ENCODE measurements around the gene ALDOB. TPM values are rescaled to one million over a fixed set of nuclear protein-coding genes. Genes with fewer than 3 reads are reported as not detected.

ALDOB gene
- total RNA-seq, 2 donors from 2014 or later = 0.29 TPM; not detected in 1

DNA sequence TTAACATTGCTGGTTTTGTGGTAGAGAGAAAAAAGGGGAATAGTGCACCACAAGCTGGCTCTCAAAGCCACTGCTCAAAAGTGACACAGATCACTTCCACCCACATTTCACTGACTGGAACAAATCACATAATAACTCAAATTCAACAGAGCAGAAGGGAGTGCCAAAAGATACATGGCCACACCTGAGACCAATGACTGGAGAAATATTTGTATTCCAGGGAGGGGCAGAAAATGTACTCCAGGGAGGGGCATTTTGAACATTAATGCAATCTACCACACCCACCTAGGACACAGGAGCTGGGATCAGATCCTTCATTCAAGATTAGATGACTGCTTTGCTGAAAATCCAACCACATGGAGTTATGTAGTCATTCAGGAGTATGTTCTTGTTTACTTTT, 44.8 kb upstream of the ALDOB start:
- H3K4me1 Mint-ChIP-seq = peaks cover 4% of the 10 kb centered on the region
- TF ChIP-seq, protein P1, sequence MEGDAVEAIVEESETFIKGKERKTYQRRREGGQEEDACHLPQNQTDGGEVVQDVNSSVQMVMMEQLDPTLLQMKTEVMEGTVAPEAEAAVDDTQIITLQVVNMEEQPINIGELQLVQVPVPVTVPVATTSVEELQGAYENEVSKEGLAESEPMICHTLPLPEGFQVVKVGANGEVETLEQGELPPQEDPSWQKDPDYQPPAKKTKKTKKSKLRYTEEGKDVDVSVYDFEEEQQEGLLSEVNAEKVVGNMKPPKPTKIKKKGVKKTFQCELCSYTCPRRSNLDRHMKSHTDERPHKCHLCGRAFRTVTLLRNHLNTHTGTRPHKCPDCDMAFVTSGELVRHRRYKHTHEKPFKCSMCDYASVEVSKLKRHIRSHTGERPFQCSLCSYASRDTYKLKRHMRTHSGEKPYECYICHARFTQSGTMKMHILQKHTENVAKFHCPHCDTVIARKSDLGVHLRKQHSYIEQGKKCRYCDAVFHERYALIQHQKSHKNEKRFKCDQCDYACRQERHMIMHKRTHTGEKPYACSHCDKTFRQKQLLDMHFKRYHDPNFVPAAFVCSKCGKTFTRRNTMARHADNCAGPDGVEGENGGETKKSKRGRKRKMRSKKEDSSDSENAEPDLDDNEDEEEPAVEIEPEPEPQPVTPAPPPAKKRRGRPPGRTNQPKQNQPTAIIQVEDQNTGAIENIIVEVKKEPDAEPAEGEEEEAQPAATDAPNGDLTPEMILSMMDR (conservative IDR thresholded peaks at IDR 0.05) = no peak
- Histone ChIP-seq H3K9me3 (ENCODE audit: control insufficient read depth, low read length) (no peaks in the 10 kb centered on the region), H3K4me3 (ENCODE audit: low read length) (no peak overlapping the region), H3K36me3 (ENCODE audit: control insufficient read depth, insufficient read depth, low read length) (no peaks in the 10 kb centered on the region), H3K27ac (ENCODE audit: low read depth, low read length) (no peak overlapping the region), H3K9ac (ENCODE audit: extremely low read depth, low read length, poor library complexity, severe bottlenecking) (no peak overlapping the region), H3K4me1 (ENCODE audit: control insufficient read depth, insufficient read depth, low read length) (no peaks in the 10 kb centered on the region), H3K27me3 (ENCODE audit: control insufficient read depth, insufficient read depth, low read length, poor library complexity, severe bottlenecking) (peaks cover 17% of the 10 kb centered on the region)
- no peaks in the 10 kb centered on the region for H3K9me3 Mint-ChIP-seq
- no peak overlapping the region for H3K27ac Mint-ChIP-seq
- peaks cover 11% of the 10 kb centered on the region for H3K36me3 Mint-ChIP-seq (ENCODE audit: low read depth)
- no peak for DNase-seq
- H3K4me3 Mint-ChIP-seq = no peak overlapping the region
- peaks cover 13% of the 10 kb centered on the region for H3K27me3 Mint-ChIP-seq (ENCODE audit: insufficient read depth)

DNA sequence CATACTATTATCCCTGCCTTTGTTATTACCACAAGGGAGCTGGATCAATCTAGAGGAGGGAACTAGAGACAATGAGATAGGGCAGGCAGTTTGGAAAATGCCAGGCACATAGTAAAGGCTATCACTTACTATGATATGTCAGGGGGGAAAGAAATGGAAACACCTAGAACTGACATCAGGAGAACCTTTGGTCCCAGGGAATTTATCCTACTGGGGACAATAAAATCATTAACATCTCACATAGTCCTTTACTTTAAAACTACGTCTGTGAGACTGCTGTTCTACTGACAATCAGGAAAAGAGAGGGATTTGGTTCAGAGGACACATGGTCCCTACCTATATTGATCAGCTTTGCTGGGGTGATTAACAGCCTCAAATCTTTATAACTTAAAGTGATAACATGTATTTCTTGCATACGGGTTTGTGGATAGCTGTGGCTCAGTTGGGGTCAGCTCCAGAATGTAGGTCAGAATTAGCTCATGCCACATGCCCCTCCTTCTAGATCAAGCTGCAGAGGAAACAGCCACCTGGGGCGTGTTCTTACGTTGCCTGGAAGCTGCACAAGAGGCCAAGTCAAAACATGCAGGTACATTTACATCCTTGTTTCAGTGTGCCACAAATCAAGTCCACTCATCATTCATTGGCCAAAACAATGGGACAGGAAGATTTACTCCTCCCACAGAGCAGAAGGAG, 43.9 kb upstream of the ALDOB start:
- peaks cover 8% of the 10 kb centered on the region for H3K27me3 ChIP-seq (ENCODE audit: control insufficient read depth, insufficient read depth, low read length, poor library complexity, severe bottlenecking)
- no peak overlapping the region for H3K27ac ChIP-seq (ENCODE audit: low read depth, low read length)
- H3K4me3 ChIP-seq (ENCODE audit: low read length) = no peak overlapping the region
- TF ChIP-seq, protein P1 (conservative IDR thresholded peaks at IDR 0.05) = no peak
- H3K4me1 ChIP-seq (ENCODE audit: control insufficient read depth, insufficient read depth, low read length) = no peaks in the 10 kb centered on the region
- Mint-ChIP-seq H3K4me3 (no peak overlapping the region), H3K9me3 (no peaks in the 10 kb centered on the region), H3K4me1 (peaks cover 4% of the 10 kb centered on the region), H3K27me3 (ENCODE audit: insufficient read depth) (peaks cover 6% of the 10 kb centered on the region), H3K36me3 (ENCODE audit: low read depth) (peaks cover 11% of the 10 kb centered on the region), H3K27ac (no peak overlapping the region)
- 82% methylated on average over 4 of the region's 4 CpGs; no CpG with 5 or more reads in 1 of the 2 experiments for WGBS, 2 experiments (ENCODE audit: insufficient coverage in 1 of 2, insufficient read length in 1 of 2)
- no peak for DNase-seq
- no peaks in the 10 kb centered on the region for H3K9me3 ChIP-seq (ENCODE audit: control insufficient read depth, low read length)
- H3K9ac ChIP-seq (ENCODE audit: extremely low read depth, low read length, poor library complexity, severe bottlenecking) = no peak overlapping the region
- H3K36me3 ChIP-seq (ENCODE audit: control insufficient read depth, insufficient read depth, low read length) = no peaks in the 10 kb centered on the region

DNA sequence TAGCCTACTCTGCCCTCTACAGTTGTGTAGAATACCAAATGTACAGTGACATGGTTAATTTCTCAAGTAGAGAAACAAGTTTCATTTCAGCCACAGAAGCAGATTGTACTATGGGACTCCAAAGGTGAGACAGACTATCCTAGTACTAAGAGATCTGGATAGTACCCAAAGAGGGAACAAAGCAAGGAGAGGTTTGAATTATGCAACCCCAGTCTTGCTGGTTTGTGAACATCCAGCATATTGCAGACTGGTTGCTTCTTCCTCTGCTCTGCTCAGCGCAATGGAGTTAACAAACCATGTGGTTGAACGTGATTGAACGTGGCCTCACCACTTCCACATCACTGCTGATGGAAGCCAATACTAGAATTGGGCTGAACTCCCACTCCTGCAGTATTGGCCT, 43.3 kb upstream of the ALDOB start:
- Mint-ChIP-seq H3K9me3 (no peaks in the 10 kb centered on the region), H3K27me3 (ENCODE audit: insufficient read depth) (peaks cover under 1% of the 10 kb centered on the region), H3K36me3 (ENCODE audit: low read depth) (peaks cover 11% of the 10 kb centered on the region), H3K4me3 (no peak overlapping the region), H3K27ac (no peak overlapping the region), H3K4me1 (peaks cover 4% of the 10 kb centered on the region)
- no peak overlapping the region for H3K4me3 ChIP-seq (ENCODE audit: low read length)
- TF ChIP-seq, protein P1 (conservative IDR thresholded peaks at IDR 0.05) = no peak
- H3K27me3 ChIP-seq (ENCODE audit: control insufficient read depth, insufficient read depth, low read length, poor library complexity, severe bottlenecking) = peaks cover 2% of the 10 kb centered on the region
- no peaks in the 10 kb centered on the region for H3K4me1 ChIP-seq (ENCODE audit: control insufficient read depth, insufficient read depth, low read length)
- no peaks in the 10 kb centered on the region for H3K9me3 ChIP-seq (ENCODE audit: control insufficient read depth, low read length)
- WGBS, 2 experiments (ENCODE audit: insufficient coverage in 1 of 2, insufficient read length in 1 of 2) = 90 to 96% methylated on average over 2 to 3 of the region's 3 CpGs
- H3K27ac ChIP-seq (ENCODE audit: low read depth, low read length) = no peak overlapping the region
- no peak for DNase-seq
- no peak overlapping the region for H3K9ac ChIP-seq (ENCODE audit: extremely low read depth, low read length, poor library complexity, severe bottlenecking)
- H3K36me3 ChIP-seq (ENCODE audit: control insufficient read depth, insufficient read depth, low read length) = no peaks in the 10 kb centered on the region

Data from endodermal cell (in vitro differentiated cells).